Muscle of arm (tissue), 12 donors: ENCODE results near the gene PALM. TPM values are rescaled to one million over a fixed set of nuclear protein-coding genes. Genes with fewer than 3 reads are reported as not detected.
A peak's percentile ranks its signal among the peaks of the same experiment; 100 is the strongest.
"Not testable (repeated sequence)": the region's sequence is repeated elsewhere in the genome, so short reads cannot be mapped to it uniquely, and the experiment has no call there.

Experiments
- DNase-seq: peaks from one replicate; pipeline ENCODE4 v3.0.0-alpha.2; 2013
- polyA plus RNA-seq, 12 donors: library from polyadenylated mRNA; unstranded; fragments of 120-200 nt; gene quantifications; one replicate each; pipeline ENCODE4 v1.2.1, GENCODE V29; 2013; ENCODE audit not compliant: insufficient read length in 12 of 12

PALM gene
- polyA plus RNA-seq, 12 donors, result 17.2 to 80.5 (median 33.1) TPM; not detected in 1

DNA sequence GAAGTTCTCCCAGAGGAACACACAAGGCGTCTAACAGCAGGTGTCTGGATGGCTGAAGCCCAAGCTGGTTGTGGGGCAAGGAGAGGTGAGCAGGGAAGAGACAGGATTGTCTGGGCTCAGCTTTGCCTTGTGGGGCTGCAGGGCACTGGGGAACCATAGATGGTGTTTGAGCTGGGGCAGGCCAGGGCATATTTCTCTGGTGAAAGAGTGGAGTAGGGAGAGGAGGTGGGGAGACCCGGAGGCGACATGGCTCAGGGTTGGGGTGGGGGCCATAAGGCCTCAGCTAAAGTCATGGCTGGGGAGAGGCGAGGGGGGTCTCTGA, 5.4 kb upstream of the PALM start:
- no peak for DNase-seq

DNA sequence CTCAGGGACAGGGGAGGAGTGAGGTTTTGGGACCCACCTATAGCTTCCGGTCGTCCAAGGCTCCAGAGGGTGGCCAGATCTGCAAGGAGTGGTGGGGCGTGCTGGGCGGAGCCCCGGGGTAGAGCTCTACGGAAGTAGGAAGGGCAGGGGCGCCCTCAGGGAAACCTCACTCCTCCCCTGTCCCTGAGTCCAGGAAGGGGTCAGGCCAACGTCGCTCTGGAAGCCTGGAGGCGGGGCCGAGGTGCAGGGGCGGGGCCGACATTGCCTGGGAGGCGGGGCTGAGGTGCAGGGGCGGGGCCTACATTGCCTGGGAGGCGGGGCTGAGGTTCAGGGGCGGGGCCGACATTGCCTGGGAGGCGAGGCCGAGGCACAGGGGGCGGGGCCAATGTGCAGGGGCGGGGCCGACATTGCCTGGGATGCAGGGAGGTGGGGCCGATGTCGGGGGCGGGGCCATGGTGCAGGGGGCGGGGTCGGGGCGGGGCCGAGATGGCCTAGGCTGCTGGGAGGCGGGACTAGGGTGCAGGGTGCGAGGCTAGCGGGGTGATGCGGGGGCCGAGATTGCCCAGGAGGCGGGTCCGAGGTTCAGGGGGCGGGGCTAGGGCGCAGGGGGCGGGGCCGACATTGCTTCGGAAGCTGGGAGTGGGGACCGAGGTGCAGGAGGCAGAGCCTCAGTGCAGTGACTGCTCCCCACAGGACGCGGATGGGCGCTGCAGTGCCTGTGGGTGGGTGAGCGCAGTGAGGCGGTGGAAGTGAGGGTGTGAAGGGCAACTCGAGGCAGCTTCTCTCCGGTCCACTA, 4.9 kb upstream of the PALM start:
- no peak for DNase-seq

DNA sequence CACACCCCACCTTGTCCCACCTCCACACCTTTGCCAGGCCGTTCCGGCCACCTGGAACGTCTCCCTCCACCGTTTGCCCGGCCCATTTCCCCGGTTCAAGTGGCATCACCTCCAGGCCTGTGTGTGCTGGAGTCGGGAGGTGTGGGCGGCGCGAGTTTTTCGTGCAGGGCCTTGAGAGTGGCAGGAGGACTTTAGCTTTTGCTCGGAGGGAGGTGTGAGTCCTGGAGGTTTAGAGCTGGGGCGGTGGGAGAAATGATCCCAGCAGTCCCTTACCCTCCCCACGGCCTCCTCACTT, 4.3 kb upstream of the PALM start:
- DNase-seq, result no peak

DNA sequence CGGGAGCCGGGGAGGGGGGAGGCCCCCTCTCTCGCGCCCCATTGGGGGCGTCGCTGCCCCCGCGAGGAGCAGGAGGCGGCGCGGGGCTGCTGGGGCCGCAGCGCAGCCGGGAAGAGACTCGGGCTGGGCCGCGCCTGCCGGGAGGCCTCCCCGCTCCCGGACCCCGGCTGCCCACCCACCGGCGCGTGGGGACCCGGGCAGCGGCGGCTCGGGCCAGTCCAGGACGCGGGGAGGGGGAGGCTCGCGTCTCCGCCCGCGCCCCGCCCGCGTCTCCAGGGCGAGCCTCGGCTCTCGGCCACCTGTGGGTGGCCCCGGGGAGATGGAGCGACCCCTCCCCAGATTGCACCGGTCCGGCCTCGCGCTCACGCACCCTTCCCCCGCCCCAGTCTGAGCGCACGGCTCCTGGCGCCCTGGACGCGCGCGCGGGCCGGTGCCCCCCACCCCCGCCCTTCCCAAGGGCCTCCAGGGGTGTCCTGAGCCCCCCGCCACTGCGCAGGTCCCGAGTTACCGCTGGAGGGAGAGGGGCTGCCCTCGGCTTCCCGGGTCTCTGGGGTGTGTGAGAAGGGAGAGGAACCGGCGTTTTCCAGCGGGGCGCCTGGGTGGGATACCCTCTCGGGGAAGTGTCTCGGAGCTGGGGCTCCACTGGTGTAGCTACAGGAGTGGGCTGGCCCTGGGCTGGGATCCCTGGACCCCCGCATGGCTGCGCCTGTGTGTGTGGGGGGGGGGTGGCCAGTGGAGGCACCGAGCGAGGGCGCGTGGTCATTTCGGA, 645 bp downstream of the PALM start:
- no peak for DNase-seq

DNA sequence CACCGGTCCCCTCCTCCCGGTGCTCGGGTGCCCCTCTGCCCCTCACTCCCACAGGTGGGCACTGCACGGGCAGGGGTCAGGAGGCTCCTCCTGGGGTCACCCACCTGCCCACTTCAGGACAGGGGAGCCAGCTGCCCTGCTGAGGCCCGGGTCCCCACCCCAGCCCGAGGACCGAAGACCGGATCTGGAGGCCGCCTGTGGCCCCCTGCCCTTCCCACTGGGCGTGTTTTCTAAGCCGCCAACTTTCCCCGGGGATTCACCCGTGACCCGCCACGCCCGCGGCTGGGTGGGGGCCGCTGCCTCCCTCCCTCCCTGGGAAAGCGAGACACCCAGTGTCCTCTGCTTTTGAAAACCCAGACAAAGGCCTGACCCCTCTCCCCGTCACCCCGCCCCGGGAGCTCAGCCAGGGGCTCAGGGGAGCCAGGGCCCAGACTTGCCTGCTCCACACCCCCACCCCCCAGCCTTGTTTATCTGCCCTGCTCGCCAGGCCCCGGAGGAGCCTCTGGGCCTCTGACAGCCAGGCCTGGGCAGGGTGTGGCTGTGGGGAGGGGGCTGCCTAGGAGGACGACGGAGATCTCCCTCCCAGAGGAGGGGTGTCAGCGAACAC, 1.3 kb downstream of the PALM start:
- no peak for DNase-seq

DNA sequence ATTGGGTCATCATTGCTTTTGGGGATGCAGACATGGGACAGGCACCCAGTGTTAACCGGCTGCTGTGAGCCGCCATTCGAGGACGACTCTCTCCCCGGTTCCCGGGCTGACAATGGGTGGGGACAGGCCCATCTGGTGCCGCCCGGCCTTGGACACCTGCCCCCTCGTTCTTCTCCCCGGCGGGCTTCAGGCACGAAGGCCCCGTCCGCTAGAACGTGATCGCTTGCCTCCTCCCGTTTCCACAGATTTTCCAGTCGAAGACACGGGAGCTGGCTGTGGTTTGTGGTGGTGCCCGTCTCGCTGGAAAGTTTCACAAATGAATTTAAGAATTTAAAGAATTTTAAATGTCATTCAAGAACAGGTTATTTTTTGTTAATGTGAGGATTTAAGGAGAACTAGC, 2.0 kb downstream of the PALM start:
- no peak for DNase-seq

DNA sequence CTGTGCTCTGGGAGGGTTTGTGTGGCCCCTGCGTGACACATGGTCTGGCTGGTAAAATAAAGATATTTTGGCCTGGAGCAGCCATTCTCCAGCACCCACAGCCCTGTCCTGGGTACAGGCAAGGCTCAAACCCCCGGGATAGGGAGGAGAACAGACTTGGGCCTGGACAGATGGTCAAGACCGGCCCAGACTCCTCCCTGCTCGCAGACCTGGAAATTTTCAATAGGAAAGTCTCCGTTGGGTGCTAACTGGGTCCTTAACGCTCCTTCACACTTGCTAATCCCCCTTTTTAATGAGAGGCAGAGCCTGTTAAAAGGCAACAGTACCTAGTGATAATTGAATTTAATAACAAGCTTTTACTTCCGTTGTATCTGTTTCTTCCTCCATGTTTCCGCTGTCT, 2.5 kb downstream of the PALM start:
- no peak for DNase-seq

DNA sequence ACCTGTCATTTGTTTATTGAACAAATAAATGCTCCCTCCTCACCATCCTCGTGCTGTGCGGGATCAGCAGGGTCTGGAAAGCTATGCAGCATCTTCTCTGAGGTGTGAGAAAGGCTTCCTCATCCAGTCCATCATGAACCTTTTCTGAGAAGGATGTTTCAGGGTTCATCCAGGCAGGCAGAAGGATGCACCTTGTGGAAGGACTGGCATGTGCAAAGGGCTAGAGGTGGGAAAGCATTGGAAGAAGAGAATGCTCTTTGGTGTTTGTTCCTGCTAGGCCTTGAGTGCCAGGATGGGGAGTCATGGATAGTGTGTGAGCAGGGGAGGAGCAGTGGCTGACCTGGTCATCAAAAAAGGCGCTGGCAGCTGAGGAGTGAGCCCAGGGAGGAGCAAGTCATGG, 6.6 kb downstream of the PALM start:
- DNase-seq, result no peak

DNA sequence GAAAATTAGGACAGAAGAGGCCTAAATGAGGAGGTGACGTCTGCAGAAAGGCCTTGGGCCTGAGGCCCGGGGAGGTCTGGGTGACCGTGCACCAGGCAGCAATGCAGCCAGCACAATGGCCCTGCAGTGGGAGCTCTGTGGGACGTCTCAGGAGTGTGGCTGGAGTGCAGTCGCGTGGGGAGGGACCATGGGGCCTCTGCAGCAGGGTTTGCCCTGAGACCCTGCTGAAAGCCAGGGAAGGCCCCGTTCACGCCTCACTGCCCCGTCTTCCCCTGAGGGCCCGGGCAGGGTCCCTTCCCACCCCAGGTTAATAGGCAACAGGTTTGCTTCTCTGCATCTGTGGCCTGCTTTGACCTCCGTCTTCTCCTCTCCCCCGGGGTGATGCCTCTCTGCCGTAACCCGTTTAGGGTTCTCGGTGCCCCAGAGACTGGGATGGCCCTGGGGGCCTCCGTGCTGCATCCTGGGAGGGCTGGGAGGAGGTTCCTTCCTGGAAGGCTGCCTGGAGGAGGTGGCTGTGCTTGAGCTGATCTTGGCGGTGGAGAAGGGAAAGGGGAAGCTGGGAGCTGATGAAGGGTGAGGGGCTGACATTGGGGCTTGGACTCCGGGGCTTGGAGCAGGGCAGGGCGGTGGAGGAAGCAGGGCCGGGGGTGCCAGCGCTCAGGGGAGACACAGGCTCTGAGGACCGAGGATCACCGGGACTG, 9.7 kb downstream of the PALM start:
- no peak for DNase-seq

DNA sequence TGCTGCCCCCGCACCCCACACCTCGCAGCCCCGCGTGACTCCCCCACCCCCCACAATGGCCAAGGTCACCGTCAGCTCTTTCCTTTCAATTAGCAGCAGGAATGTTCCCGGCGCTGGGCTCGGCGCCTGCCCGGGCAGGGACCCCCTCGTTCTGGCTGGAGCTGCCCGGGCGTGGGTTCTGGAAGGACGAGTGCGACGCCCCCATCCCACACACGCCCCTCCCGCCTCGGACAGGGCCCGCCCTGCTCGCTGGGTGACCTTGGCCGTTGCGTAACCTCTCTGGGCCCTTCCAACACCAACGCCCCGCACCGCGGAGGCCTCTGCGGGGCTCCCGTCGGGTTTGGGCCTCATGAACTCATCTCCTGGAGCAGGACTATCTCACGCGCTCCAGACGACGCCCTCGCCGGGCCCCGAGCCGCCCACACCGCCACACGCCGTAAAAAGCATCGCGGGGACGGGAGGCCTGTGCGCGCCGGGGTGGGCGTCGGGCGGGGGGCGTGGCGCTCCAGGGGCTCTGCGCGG, 10.3 kb downstream of the PALM start:
- DNase-seq, result peak; percentile 73

DNA sequence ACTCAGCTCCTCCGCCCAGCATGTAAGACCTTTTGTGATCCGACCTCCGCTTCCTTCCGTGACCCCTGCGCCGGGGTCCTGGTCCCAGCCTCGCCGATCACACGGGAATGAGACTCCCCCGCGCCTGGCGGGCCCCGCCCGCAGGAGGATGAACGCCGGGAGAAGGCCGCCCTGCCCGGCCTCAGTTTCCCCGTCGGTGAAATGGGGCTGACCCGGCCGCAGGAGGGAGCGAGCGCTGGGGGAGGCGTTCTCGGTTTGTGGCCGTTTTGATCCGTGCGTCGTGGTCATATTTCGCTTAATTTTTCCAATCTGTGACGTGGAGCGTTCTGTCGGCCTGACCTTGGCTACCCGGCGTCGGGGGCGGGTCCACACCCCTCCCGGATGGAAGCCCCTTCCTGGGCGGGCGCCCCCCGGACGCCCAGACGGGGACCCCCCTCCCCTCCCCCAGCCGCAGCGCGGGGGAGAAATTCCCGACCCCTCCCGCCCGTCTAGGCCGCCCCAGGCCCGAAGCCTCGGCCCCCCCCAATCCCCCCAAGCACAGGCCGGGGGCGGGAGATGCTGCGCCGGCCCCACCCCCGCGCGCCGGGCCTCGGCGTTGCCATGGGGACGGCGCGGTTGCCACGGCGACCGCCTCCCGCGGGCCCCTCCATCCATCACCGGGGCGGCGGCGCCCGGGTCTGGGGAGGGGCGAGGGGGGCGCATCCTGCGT, 11.1 kb downstream of the PALM start:
- peak; percentile 66 for DNase-seq

DNA sequence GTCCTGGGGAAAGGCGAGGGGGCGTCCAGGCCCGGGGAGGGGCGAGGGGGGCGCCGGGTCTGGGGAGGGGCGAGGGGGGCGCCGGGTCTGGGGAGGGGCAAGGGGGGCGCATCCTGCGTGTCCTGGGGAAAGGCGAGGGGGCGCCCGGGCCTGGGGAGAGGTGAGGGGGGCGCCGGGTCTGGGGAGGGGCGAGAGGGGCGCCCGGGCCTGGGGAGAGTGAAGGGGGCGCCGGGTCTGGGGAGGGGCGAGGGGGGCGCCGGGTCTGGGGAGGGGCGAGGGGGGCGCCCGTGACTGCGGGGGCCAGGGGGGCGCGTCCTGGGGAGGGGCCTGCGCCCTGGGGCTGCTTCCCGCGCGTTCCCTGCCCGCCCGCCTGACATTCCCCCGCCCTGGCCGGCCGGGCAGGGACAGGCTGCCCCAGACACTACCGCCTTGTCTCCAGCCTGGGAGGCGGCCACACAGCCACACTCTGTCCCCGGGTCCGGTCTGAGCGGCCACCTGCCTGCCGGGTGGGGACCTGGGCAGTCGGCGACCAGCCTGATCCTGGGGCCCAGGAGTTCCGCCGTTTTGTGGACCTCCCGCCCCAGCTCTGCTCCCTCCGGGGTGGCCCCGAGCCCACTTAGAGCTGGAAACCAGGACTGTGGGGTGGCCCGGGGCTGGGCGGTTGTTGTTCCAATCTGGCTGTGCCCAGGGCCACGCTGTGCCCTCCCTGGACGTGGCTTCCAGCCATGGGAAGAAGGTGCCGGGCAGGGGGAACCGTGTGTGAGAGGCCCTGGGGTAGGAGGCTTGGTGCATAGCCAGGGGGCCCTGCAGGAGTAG, 11.8 kb downstream of the PALM start:
- DNase-seq, result no peak

DNA sequence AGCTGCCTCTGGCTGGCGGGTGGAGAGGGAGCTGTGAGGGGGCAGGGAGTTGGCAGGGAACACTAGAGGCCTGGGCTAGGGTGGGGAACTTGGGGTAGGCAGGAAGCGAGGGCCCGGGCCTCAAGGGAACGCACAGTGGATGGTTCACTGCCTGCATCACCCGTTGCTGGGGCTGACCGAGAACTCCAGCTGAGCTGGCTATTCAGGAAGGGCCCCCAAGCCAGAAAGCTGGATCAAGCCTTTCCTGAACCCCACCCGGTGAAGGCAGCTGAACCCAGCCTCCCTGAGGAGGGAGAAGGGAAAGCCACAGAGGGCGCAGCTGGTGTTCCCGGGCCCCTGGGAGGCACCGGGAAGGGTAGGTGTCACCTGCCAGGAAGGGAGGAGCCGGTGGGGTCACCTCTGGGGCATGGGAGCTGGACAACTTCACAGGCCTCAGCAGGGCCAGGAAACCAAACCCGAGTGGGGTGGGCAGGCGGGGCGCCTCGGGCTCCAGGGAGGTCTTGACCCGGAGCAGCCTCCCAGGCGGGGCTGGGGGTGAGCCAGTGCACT, 13.9 kb downstream of the PALM start:
- no peak for DNase-seq

DNA sequence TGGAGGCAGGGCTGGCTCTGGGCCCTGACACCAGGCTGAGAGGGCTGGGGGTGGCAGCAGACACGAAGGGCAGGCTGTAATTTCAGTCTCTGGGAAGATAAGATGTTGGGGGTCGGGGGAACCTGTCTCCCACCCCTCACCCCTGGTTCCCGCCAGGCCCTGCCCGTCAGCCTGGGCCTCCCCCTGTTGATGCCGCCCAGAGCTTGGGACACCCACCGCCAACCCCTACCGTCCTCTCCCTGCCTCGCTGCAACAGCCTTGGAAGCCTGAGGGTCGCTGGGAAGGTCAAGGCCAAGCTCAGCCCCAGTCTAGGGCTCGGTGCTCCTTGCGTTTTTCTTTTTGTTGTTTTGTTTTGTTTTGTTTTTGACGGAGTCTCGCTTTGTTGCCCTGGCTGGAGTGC, 14.5 kb downstream of the PALM start:
- no peak for DNase-seq

DNA sequence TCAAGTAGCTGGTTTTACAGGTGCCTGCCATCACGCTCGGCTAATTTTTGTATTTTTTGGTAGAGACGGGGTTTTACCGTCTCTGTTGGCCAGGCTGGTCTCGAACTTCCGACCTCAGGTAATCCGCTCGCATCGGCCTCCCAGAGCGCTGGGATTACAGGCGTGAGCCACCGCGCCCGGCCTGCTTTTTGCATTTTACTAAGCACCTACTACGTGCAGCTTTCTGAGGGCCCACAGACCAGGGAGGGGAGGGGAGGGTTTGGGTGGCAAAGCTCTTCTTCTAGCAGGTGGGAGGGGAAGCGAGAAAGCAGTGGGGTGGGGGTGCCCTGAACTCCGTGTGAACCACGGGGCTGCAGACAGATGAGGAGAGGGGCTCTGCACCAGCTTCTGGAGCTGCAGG, 15.0 kb downstream of the PALM start:
- no peak for DNase-seq

DNA sequence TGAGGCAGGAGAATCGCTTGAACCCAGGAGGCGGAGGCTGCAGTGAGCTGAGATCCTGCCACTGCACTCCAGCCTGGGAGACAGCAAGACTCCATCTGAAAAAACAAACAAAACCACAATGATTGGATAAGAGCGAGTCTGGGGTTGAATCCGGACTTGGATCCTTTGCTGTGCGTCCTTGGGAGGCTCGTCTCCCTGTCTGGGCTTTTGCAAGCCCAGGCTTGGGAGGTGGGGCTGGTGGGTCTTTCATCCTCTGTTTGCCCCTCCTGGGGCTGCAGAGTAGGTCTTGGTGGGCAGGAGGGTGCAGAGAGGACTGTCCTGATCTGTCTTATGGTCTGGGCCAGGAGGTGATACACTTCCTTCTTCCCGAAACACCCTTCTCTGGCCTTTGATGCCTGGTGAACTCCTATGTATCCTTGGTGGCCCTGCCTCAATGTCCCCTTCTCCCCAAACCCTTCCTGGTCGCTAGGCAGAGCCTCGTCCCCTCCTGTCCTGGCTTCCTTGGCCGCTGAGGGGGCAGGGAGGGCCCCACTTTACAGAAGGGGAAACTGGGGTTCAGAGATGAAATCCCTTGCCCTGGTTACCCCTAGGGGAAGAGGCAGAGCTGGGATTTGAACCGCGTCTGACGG, 16.8 kb downstream of the PALM start:
- DNase-seq, result no peak

DNA sequence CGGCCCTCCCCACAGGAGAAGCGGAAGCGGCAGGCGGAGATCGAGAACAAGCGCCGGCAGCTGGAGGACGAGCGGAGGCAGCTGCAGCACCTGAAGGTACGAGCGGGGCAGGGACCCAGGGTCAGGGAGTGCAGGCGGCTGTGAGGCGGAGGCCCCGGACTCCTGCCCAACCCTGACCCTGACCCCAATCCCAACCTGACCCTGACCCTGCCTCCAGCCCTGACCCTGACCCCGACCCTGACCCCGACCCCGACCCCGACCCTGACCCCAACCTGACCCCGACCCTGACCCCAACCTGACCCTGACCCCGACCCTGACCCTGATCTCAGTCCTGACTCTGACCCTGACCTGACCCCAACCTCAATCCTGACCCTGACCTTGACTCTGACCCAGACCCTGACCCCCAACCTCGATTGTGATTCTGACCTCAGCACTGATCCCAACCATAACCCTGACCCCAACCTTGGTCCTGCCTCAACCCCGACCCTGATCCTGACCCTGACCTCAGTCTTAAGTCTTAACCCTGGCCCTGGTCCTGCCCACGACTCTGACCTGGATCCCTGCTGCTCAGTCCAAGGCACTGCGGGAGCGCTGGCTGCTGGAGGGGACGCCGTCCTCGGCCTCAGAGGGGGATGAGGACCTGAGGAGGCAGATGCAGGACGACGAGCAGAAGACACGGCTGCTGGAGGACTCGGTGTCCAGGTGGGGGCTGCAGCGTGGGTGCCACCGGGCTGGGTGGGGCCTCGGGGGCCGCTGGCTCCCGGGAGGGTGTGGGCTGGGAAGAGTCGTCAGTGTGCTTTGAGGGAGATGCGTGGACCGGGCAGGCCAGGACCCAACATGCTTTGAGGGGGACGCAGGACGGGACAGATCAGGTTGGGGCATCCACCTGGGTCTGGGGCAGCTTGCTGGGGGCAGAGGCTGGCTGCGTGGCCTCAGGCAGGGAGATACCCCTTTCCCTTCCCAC, 18.5 kb downstream of the PALM start:
- no peak for DNase-seq

DNA sequence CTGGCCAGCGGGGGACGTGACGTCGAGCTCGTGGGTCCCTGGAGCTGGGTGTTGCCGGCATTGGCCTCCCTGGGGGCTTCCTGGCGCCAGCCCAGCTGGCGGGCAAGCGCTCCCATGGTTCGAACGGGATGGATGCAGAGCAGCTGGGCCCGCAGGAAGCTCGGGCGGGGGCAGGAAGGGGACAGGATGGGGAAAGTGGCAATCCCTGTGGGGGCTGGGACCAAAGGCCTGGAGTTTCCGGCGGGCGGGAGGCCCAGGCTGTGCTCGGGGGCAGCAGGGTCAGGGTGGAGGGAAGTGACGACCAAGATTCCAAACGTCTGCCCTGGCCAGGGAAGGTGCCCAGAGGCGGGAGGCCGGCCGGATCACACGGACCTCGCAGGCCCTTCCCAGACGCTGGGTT, 19.3 kb downstream of the PALM start:
- no peak for DNase-seq

DNA sequence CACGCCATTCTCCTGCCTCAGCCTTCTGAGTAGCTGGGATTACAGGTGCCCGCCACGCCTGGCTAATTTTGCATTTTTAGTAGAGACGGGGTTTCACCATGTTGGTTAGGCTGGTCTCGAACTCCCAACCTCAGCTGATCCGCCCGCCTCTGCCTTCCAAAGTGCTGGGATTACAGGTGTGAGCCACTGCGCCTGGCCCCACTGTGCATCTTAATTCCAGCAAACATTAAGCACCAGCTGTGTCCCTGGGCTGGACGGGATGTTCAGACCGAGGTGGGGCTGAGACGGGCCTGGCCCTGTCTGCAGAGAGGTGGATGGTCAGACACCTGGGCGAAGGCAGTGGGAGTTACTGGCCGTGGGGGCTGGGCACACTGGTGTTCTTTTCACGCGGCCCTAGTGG, 20.8 kb downstream of the PALM start:
- DNase-seq, result not testable (repeated sequence)
